ENCODE results near the gene RDH11.

DNA sequence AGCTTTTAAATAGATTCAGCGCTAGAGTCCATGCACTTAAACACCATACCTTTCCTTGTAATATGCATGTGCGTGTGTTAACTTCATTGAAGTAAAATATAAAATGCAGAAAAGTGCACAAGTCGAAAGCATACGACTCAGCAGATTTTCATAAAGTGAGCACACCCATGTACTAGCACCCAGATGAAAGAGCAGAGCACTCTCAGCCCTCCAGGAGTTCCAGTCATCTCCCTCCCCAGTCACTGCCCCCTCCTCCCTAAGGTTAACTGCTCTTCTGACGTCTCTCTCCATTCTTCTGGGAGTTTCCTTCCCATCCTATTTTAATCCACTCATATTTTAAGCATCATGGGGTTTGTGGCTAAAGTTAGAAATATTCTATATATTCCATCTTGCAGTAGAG, 26.3 kb upstream of the RDH11 start:
- TF ChIP-seq, protein P1, sequence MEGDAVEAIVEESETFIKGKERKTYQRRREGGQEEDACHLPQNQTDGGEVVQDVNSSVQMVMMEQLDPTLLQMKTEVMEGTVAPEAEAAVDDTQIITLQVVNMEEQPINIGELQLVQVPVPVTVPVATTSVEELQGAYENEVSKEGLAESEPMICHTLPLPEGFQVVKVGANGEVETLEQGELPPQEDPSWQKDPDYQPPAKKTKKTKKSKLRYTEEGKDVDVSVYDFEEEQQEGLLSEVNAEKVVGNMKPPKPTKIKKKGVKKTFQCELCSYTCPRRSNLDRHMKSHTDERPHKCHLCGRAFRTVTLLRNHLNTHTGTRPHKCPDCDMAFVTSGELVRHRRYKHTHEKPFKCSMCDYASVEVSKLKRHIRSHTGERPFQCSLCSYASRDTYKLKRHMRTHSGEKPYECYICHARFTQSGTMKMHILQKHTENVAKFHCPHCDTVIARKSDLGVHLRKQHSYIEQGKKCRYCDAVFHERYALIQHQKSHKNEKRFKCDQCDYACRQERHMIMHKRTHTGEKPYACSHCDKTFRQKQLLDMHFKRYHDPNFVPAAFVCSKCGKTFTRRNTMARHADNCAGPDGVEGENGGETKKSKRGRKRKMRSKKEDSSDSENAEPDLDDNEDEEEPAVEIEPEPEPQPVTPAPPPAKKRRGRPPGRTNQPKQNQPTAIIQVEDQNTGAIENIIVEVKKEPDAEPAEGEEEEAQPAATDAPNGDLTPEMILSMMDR (IDR thresholded peaks at IDR 0.05): no peak
- no peak for TF ChIP-seq POLR2A (IDR thresholded peaks at IDR 0.05)
